ENCODE measurements around the gene CLASP1.

The CLASP1 gene

GRCh38 chr2:121343191-121343590 lies 306.1 kb downstream of the CLASP1 start:
- Histone ChIP-seq H3K4me1 (no peaks in the 10 kb centered on the region), H3K27me3 (no peaks in the 10 kb centered on the region), H3K27ac (no peak overlapping the region), H3K36me3 (peaks cover 86 to 100% (median 90%) of the 10 kb centered on the region in 3 donors), H3K9me3 (no peaks in the 10 kb centered on the region), H3K4me3 (no peak overlapping the region)
- no peak for DNase-seq
- intact Hi-C loops (cut with DNase I; ENCODE audit: low total_unique reads), result no loop called here
- TF ChIP-seq CTCF (IDR thresholded peaks at IDR 0.05), result no peak

GRCh38 chr2:121342751-121343150 lies 306.5 kb downstream of the CLASP1 start:
- Histone ChIP-seq H3K27me3 (no peaks in the 10 kb centered on the region), H3K4me3 (no peak overlapping the region), H3K27ac (no peak overlapping the region), H3K36me3 (peaks cover 82 to 99% (median 89%) of the 10 kb centered on the region in 3 donors), H3K4me1 (no peaks in the 10 kb centered on the region), H3K9me3 (no peaks in the 10 kb centered on the region)
- no peak for DNase-seq
- intact Hi-C loops (cut with DNase I; ENCODE audit: low total_unique reads), result no loop called here
- TF ChIP-seq CTCF (IDR thresholded peaks at IDR 0.05), result no peak

- no peak for TF ChIP-seq CTCF (IDR thresholded peaks at IDR 0.05)
- Histone ChIP-seq H3K27me3 (no peaks in the 10 kb centered on the region), H3K4me3 (no peak overlapping the region), H3K9me3 (no peaks in the 10 kb centered on the region), H3K4me1 (no peaks in the 10 kb centered on the region), H3K27ac (no peak overlapping the region), H3K36me3 (peaks cover 65 to 81% (median 71%) of the 10 kb centered on the region in 3 donors)
- intact Hi-C loops (cut with DNase I; ENCODE audit: low total_unique reads), result no loop called here
- DNase-seq, result no peak
Measured at GRCh38 chr2:121340926-121341325, 308.3 kb downstream of the CLASP1 start.

- H3K36me3 ChIP-seq, result peaks cover 38 to 55% (median 46%) of the 10 kb centered on the region in 3 donors
- no peak for TF ChIP-seq CTCF (IDR thresholded peaks at IDR 0.05)
- no peaks in the 10 kb centered on the region for H3K9me3 ChIP-seq
- H3K27me3 ChIP-seq, result no peaks in the 10 kb centered on the region
- no peak overlapping the region for H3K27ac ChIP-seq
- intact Hi-C loops (cut with DNase I; ENCODE audit: low total_unique reads), result no loop called here
- DNase-seq, result no peak
- no peaks in the 10 kb centered on the region for H3K4me1 ChIP-seq
- no peak overlapping the region for H3K4me3 ChIP-seq
Measured at GRCh38 chr2:121338281-121338680, 311.0 kb downstream of the CLASP1 start.

GRCh38 chr2:121336528-121337294 lies 312.6 kb downstream of the CLASP1 start:
- H3K27ac ChIP-seq, result no peak overlapping the region

More at GRCh38 chr2:121336528-121337294, 312.6 kb downstream of the CLASP1 start:
- Histone ChIP-seq H3K27me3 (no peaks in the 10 kb centered on the region), H3K36me3 (peaks cover 24 to 39% (median 33%) of the 10 kb centered on the region in 3 donors), H3K9me3 (no peaks in the 10 kb centered on the region), H3K4me1 (no peaks in the 10 kb centered on the region), H3K4me3 (no peak overlapping the region)
- DNase-seq, result no peak
- intact Hi-C loops (cut with DNase I; ENCODE audit: low total_unique reads), result no loop called here
- no peak for TF ChIP-seq CTCF (IDR thresholded peaks at IDR 0.05)
